Spleen (tissue), 7 donors: ENCODE results near the gene PRKCE.

Source experiments
- POLR2AphosphoS5 ChIP-seq, 3 donors: sonication (generic); formaldehyde crosslinking; IDR thresholded peaks; one replicate each; pipeline ENCODE4 v1.5.1; 2017; ENCODE audit warnings: antibody characterized with exemption in 3 of 3
- TF ChIP-seq, protein P1 (sequence below), 11 experiments: fragments of 200-600 bp in 7 of 11; fragments of 450-650 bp in 4 of 11; sonication (generic) in 4 of 11; IDR thresholded peaks in 8 of 11; conservative IDR thresholded peaks in 3 of 11; 1 replicate in 7 of 11; 2 replicates in 4 of 11; pipeline versions ENCODE4 v1.4.0 to v1.8.0; 2016 to 2021; ENCODE audit warnings: antibody characterized with exemption in 11 of 11, inconsistent platforms in 4 of 11, mild to moderate bottlenecking in 1 of 11
- donor health status: DM: no; HTN: no; CAD: no; lungs with moderate emphysema.
- donor health status: DM: no; HTN: no; CAD: no.
- donor health status: DM: no; HTN: no; CAD: no.

DNA sequence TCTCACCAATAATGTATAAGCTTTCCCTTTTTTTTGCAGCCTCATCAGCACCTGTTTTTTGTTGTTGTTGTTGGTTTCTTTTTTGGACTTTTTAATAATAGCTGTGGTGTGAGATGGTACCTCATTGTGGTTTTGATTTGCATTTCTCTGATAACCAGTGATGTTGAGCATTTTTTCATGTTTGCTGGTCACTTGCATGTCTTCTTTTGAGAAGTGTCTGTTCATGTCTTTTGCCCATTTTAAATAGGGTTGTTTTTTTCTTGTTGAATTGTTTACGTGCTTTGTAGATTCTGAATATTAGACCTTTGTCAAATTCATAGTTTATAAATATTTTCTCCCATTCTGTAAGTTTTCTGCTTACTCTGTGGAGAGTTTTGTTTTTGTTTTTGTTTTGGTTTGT is 557.3 kb downstream of the PRKCE start:
- TF ChIP-seq, protein P1, sequence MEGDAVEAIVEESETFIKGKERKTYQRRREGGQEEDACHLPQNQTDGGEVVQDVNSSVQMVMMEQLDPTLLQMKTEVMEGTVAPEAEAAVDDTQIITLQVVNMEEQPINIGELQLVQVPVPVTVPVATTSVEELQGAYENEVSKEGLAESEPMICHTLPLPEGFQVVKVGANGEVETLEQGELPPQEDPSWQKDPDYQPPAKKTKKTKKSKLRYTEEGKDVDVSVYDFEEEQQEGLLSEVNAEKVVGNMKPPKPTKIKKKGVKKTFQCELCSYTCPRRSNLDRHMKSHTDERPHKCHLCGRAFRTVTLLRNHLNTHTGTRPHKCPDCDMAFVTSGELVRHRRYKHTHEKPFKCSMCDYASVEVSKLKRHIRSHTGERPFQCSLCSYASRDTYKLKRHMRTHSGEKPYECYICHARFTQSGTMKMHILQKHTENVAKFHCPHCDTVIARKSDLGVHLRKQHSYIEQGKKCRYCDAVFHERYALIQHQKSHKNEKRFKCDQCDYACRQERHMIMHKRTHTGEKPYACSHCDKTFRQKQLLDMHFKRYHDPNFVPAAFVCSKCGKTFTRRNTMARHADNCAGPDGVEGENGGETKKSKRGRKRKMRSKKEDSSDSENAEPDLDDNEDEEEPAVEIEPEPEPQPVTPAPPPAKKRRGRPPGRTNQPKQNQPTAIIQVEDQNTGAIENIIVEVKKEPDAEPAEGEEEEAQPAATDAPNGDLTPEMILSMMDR (IDR thresholded peaks at IDR 0.05 in 8 of 11, conservative IDR thresholded peaks at IDR 0.05 in 3 of 11), result no peak
- no peak for TF ChIP-seq POLR2AphosphoS5 (IDR thresholded peaks at IDR 0.05)
